Tibial artery (tissue), 4 donors: ENCODE data around the gene FSTL5.

Experiments used
- DNase-seq, 2 donors: peaks; one replicate each; pipeline ENCODE4 v3.0.0-alpha.2; 2019
- H3K27ac ChIP-seq, 2 donors: fragments of 200-600 bp; sonication (generic) in 1 of 2; 1 replicate in 1 of 2; 2 replicates in 1 of 2; pipeline ENCODE4 v1.5.1; 2018 to 2019; ENCODE audit warnings: mild to moderate bottlenecking in 1 of 2
- H3K27me3 ChIP-seq, 2 donors: fragments of 200-600 bp; sonication (generic) in 1 of 2; one replicate each; pipeline versions ENCODE4 v1.5.1 to v1.6.0; 2016 to 2019
- H3K36me3 ChIP-seq, 3 donors: fragments of 200-600 bp; sonication (generic) in 2 of 3; one replicate each; pipeline ENCODE4 v1.5.1; 2016 to 2019; ENCODE audit warnings: mild to moderate bottlenecking in 2 of 3
- H3K4me1 ChIP-seq, 4 donors: fragments of 200-600 bp; sonication (generic) in 2 of 4; 1 replicate in 3 of 4; 2 replicates in 1 of 4; pipeline ENCODE4 v1.5.1; 2016 to 2019
- H3K4me3 ChIP-seq, 2 donors: fragments of 200-600 bp; sonication (generic) in 1 of 2; 1 replicate in 1 of 2; 2 replicates in 1 of 2; pipeline ENCODE4 v1.5.1; 2018 to 2019; ENCODE audit warnings: mild to moderate bottlenecking in 2 of 2
- H3K9me3 ChIP-seq, 3 donors: fragments of 200-600 bp; sonication (generic) in 1 of 3; one replicate each; pipeline ENCODE4 v1.5.1; 2016 to 2019
- intact Hi-C: fragments of 100-400 bp; cut with DNase I; formaldehyde crosslinking; loops from one replicate; pipeline ENCODE4 v1.15.0; 2023; ENCODE audit warnings: low total_unique reads
- TF ChIP-seq, protein P1 (sequence below), 2 experiments: fragments of 200-600 bp in 1 of 2; fragments of 450-650 bp in 1 of 2; IDR thresholded peaks; one replicate each; pipeline ENCODE4 v1.5.1; 2017 to 2019; ENCODE audit warnings: antibody characterized with exemption in 2 of 2, mild to moderate bottlenecking in 1 of 2, moderate library complexity in 1 of 2

The FSTL5 gene

DNA sequence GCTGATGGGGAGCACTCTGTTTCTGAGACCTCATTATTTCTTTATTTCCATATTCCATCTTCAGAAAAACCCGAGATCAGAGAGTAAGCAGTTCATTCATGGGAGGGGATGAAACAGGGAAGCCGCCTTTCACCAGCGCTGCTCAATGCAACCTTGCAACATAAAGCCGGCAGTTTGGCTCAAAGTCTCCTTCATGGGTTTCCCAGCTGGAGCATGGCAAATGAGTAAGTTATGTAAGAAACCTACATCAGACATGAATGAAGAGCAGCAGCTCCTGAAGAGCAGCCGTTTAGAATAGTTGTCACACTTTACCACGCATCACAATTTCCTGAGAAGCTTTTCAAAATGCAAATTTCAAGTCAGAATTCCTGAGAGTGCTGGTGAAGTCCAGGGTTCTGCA is 578.8 kb downstream of the FSTL5 start:
- H3K36me3 ChIP-seq: no peaks in the 10 kb centered on the region
- H3K27me3 ChIP-seq: no peaks in the 10 kb centered on the region
- no peaks in the 10 kb centered on the region for H3K9me3 ChIP-seq
- DNase-seq: no peak
- no peak overlapping the region for H3K4me3 ChIP-seq
- intact Hi-C loops: no loop called here
- no peak overlapping the region for H3K27ac ChIP-seq
- H3K4me1 ChIP-seq: no peaks in the 10 kb centered on the region
- TF ChIP-seq, protein P1, sequence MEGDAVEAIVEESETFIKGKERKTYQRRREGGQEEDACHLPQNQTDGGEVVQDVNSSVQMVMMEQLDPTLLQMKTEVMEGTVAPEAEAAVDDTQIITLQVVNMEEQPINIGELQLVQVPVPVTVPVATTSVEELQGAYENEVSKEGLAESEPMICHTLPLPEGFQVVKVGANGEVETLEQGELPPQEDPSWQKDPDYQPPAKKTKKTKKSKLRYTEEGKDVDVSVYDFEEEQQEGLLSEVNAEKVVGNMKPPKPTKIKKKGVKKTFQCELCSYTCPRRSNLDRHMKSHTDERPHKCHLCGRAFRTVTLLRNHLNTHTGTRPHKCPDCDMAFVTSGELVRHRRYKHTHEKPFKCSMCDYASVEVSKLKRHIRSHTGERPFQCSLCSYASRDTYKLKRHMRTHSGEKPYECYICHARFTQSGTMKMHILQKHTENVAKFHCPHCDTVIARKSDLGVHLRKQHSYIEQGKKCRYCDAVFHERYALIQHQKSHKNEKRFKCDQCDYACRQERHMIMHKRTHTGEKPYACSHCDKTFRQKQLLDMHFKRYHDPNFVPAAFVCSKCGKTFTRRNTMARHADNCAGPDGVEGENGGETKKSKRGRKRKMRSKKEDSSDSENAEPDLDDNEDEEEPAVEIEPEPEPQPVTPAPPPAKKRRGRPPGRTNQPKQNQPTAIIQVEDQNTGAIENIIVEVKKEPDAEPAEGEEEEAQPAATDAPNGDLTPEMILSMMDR (IDR thresholded peaks at IDR 0.05): no peak

DNA sequence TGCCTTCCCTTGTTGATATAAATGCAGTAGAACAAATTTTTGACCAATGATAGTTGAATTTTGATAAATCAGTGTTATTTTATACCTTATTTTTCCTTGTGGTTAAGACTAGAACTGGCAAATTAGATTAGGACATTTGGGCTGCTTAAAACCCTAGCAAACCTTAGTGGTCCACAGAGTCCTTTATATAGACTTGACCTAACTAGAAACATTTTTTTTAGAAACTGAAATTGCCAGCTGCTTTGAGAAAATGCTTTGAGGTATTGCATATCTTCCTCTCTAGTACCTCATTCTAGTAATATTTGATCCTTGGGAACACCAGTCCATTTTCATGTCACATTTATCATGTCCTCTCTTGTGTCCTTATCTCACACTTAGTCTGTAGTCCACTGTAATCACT is 580.3 kb downstream of the FSTL5 start:
- TF ChIP-seq, protein P1 (IDR thresholded peaks at IDR 0.05): no peak
- intact Hi-C loops: no loop called here
- Histone ChIP-seq H3K9me3 (no peaks in the 10 kb centered on the region), H3K36me3 (no peaks in the 10 kb centered on the region), H3K27me3 (no peaks in the 10 kb centered on the region), H3K4me1 (no peaks in the 10 kb centered on the region), H3K27ac (no peak overlapping the region), H3K4me3 (no peak overlapping the region)
- DNase-seq: no peak

DNA sequence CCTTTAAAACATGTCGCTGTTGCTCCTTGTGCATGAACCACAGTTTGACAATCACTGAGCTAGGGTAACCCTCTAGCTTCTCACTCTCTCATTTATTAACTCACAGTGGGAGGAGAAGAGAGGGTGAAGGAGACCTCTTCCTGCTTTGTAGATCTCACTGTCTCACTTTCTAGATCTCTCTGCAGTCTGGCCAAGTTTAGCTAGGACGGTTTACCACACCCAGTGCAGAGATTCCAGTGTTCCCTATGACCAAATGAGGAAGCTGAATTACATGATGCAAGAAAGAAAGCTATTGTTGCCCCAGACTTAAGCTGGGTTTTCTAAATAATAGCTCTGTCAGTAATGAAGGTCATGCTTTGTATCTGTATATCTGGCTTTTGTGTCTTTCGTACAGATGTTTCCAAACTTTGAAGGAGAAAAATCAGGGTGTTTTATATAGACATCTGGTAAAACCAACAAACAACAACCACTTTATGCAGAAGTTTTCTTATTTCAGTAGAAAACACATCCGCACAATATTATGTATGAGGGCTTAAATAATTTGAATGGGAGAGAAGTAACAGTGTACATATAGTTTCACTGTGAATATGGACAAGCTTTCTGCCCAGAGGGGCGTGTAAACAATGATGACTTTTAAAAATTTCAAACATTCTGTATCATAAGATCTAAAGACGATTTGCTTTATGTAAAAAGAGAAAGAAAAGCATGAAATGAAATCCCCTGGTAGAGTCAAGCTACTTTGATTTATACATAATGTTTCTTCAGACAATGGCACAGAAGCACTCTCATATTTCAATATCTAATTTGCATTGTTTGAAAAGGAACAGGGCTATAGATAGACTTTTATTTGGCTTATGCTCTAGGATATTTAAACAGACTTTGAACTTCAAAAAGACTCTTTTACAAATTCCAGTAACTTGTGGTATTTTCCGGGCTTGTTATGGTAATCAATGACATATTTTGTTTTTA is 582.3 kb downstream of the FSTL5 start:
- no peak overlapping the region for H3K27ac ChIP-seq
- H3K4me3 ChIP-seq: no peak overlapping the region
- intact Hi-C loops: no loop called here
- no peaks in the 10 kb centered on the region for H3K27me3 ChIP-seq
- TF ChIP-seq, protein P1 (IDR thresholded peaks at IDR 0.05): no peak
- H3K9me3 ChIP-seq: no peaks in the 10 kb centered on the region
- no peaks in the 10 kb centered on the region for H3K36me3 ChIP-seq
- DNase-seq: no peak
- no peaks in the 10 kb centered on the region for H3K4me1 ChIP-seq

DNA sequence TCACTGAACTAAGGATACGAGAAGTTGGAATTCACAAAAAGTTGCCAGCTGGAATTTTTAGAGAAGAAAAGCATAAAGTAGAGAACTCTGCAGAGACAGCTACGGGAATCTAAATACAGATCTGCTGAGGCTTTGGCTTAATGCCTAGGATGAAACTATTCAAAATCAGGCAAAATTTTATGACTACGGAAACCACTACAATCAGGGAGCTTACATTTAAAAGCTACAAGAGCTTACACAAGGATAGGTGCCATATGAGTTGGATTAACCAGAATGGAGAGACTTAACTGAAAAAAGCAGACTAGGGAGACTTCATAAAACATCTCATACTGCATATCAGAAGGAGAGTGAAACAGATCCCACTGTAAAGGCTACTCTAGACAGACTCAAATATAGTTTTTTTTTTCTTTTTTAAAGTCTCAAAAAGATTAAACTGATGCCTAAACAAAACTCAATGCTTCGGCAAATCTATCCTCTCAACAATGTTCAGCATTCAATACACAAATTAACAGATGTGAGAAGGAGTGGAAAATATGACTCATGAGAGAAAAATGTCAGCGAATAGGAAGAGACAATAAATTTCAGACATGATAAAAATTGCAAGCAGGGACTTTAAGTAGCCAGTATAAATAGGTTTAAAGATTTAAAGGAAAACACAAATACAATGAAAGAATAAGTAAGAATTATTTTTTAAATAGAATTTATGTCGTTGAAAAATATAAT is 586.1 kb downstream of the FSTL5 start:
- Histone ChIP-seq H3K27ac (no peak overlapping the region), H3K4me1 (no peaks in the 10 kb centered on the region), H3K36me3 (no peaks in the 10 kb centered on the region), H3K9me3 (no peaks in the 10 kb centered on the region), H3K4me3 (no peak overlapping the region), H3K27me3 (no peaks in the 10 kb centered on the region)
- TF ChIP-seq, protein P1 (IDR thresholded peaks at IDR 0.05): no peak
- no peak for DNase-seq
- intact Hi-C loops: no loop called here

DNA sequence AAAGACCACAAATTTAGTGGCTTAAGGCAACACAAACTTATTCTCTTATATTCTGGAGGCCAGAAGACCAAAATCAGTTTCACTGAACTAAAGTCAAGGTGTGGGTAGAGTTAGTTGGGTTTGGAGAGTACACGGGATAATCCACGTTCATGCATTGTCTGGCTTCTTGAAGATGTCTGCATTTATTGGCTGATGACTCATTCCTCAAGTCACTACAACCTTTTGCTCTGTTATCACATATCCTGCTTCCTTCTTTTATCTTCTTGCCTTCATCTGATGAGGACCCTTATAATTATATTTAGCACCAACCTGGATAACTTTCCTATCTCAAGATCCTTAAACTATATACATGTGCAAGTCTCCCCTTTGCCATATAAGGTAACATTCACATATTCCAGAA is 590.0 kb downstream of the FSTL5 start:
- intact Hi-C loops: no loop called here
- no peaks in the 10 kb centered on the region for H3K36me3 ChIP-seq
- H3K4me3 ChIP-seq: no peak overlapping the region
- TF ChIP-seq, protein P1 (IDR thresholded peaks at IDR 0.05): no peak
- DNase-seq: no peak
- H3K27ac ChIP-seq: no peak overlapping the region
- H3K4me1 ChIP-seq: no peaks in the 10 kb centered on the region
- no peaks in the 10 kb centered on the region for H3K27me3 ChIP-seq
- H3K9me3 ChIP-seq: no peaks in the 10 kb centered on the region
